HFFc6 (cell line): ENCODE measurements around the gene CDK5RAP3. TPM values are rescaled to one million over a fixed set of nuclear protein-coding genes. Genes with fewer than 3 reads are reported as not detected.

ENCODE experiments used
- DNase-seq: peaks from one replicate; pipeline ENCODE4 v3.0.0-alpha.2; 2018
- H3K27ac Mint-ChIP-seq: 2 replicates; pipeline ENCODE4 v1.8.0; 2020; ENCODE audit warnings: mild to moderate bottlenecking, mixed read lengths
- H3K27me3 Mint-ChIP-seq: 2 replicates; pipeline ENCODE4 v1.8.0; 2021; ENCODE audit warnings: mild to moderate bottlenecking, moderate library complexity, mixed read lengths; ENCODE audit not compliant: insufficient read depth
- H3K36me3 Mint-ChIP-seq: 2 replicates; pipeline ENCODE4 v1.8.0; 2021; ENCODE audit warnings: low read depth, mixed read lengths
- H3K4me1 Mint-ChIP-seq: 2 replicates; pipeline ENCODE4 v1.8.0; 2020; ENCODE audit warnings: low read depth, mixed read lengths
- H3K4me3 Mint-ChIP-seq: 2 replicates; pipeline ENCODE4 v1.8.0; 2020; ENCODE audit warnings: mild to moderate bottlenecking, moderate library complexity, mixed read lengths
- H3K9me3 Mint-ChIP-seq: 2 replicates; pipeline ENCODE4 v1.8.0; 2020; ENCODE audit warnings: mild to moderate bottlenecking, mixed read lengths
- CTCF ChIP-seq: fragments of 200-600 bp; sonication (generic); IDR thresholded peaks from 2 replicates; pipeline ENCODE4 v1.5.0; 2021; ENCODE audit warnings: antibody characterized with exemption, mild to moderate bottlenecking
- total RNA-seq, 6 experiments: library from RNA; stranded (reverse); fragmentation: NEBNext Ultra II Directional; extraction: Animal tissue kit (Norgen Biotek cat#: 25700); gene quantifications; 2 replicates in 1 of 6; 3 replicates in 5 of 6; pipeline ENCODE4 v1.2.3, GENCODE V29; 2021

CDK5RAP3 gene
- total RNA-seq, 6 experiments from 2014 or later = 78.4 to 91.3 (median 81.8) TPM

DNA sequence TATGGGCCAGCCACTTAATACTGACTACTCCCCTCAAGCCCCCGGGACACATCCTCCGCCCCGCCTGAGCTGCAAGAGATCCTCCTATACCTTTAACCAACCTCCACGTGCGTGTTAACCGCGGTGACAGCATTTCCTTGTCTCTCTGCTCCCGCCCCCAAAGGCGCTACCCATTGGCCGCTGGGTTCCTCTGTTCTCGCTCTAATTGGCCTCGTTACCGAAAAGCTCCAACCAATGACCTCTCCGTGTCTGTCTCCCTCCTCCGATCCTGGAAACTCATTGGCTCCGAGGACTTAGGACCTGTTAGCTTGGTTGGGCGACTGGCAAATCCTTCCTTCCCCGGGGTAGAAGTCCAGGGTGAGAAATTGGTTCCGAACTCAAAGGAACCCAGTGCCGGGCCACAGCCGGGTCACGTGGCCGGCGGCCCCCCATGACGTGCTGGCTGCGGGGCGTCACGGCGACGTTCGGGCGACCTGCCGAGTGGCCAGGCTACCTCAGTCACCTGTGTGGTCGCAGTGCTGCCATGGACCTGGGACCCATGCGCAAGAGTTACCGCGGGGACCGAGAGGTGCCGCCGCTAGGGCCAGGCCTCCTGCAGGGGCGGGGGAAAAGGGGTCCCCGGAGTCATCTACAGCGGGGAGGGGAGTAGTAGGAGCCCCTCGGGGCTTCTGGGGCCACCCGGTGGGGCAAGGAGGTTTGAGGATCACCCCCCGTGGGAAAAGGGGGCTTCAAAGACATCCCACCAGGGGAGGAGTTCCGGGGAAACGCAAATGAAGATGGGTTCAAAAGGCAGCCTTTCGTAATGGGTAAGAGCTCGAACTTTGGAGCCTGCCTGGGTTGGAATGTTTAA lies 29.4 kb upstream of the CDK5RAP3 start, which contains the start of gene PNPO:
Gene PNPO (plus strand): TSS at position 326 of the 850 bp plus-strand sequence. CDS start 105 bp downstream, at position 431.
- Mint-ChIP-seq H3K36me3 (peaks cover 4% of the 10 kb centered on the region), H3K9me3 (0 out of 2 replicates have a peak, but pooled peaks cover 3% of the 10 kb centered on the region), H3K27me3 (peaks cover 5% of the 10 kb centered on the region), H3K27ac (peak within 1 kb of the TSS; percentile 93), H3K4me1 (peaks cover 43% of the 10 kb centered on the region), H3K4me3 (peak within 1 kb of the TSS; percentile 91)
- no peak; the same call in 1 of the 2 replicates for TF ChIP-seq CTCF
- peak; percentile 99 for DNase-seq

GRCh38 chr17:47942096-47942510 lies 28.8 kb upstream of the CDK5RAP3 start:
- Mint-ChIP-seq H3K27ac (peak overlapping the region; percentile 93), H3K27me3 (peaks cover 5% of the 10 kb centered on the region; the same call in 1 of the 2 replicates), H3K4me1 (peaks cover 41% of the 10 kb centered on the region), H3K4me3 (peak overlapping the region; percentile 91), H3K9me3 (0 out of 2 replicates have a peak, but pooled peaks cover 3% of the 10 kb centered on the region), H3K36me3 (peaks cover 4% of the 10 kb centered on the region)
- no peak for TF ChIP-seq CTCF
- DNase-seq = no peak

DNA sequence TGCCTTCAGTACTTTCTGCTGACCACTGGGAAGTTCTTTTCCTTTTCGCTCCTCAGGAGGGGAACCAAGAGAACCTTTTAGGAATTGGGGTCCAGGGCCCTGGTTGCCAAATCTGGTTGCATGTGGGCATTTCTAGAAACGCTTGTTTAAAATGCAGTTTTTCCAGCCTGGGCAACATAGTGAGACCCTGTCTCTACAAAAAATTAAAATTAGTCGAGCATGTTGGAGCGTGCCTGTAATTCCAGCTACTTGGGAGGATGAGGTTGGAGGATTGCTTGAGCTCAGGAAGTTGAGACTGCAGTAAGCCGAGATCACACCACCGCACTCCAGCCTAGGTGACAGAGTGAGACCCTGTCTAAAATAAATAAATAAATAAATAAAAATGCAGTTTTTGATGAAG lies 28.3 kb upstream of the CDK5RAP3 start:
- TF ChIP-seq CTCF = no peak
- Mint-ChIP-seq H3K4me1 (peaks cover 42% of the 10 kb centered on the region), H3K36me3 (peaks cover 4% of the 10 kb centered on the region), H3K9me3 (0 out of 2 replicates have a peak, but pooled peaks cover 3% of the 10 kb centered on the region), H3K4me3 (peak overlapping the region; percentile 91), H3K27ac (peak overlapping the region; percentile 93; the same call in 1 of the 2 replicates), H3K27me3 (peaks cover 5% of the 10 kb centered on the region; the same call in 1 of the 2 replicates)
- no peak for DNase-seq

GRCh38 chr17:47945080-47945479 lies 25.8 kb upstream of the CDK5RAP3 start:
- Mint-ChIP-seq H3K9me3 (0 out of 2 replicates have a peak, but pooled peaks cover 3% of the 10 kb centered on the region), H3K4me3 (no peak overlapping the region), H3K27ac (peak overlapping the region; percentile 54; the same call in 1 of the 2 replicates), H3K36me3 (peaks cover 4% of the 10 kb centered on the region), H3K4me1 (peaks cover 60% of the 10 kb centered on the region), H3K27me3 (peaks cover 5% of the 10 kb centered on the region; the same call in 1 of the 2 replicates)
- no peak for TF ChIP-seq CTCF
- DNase-seq = no peak

DNA sequence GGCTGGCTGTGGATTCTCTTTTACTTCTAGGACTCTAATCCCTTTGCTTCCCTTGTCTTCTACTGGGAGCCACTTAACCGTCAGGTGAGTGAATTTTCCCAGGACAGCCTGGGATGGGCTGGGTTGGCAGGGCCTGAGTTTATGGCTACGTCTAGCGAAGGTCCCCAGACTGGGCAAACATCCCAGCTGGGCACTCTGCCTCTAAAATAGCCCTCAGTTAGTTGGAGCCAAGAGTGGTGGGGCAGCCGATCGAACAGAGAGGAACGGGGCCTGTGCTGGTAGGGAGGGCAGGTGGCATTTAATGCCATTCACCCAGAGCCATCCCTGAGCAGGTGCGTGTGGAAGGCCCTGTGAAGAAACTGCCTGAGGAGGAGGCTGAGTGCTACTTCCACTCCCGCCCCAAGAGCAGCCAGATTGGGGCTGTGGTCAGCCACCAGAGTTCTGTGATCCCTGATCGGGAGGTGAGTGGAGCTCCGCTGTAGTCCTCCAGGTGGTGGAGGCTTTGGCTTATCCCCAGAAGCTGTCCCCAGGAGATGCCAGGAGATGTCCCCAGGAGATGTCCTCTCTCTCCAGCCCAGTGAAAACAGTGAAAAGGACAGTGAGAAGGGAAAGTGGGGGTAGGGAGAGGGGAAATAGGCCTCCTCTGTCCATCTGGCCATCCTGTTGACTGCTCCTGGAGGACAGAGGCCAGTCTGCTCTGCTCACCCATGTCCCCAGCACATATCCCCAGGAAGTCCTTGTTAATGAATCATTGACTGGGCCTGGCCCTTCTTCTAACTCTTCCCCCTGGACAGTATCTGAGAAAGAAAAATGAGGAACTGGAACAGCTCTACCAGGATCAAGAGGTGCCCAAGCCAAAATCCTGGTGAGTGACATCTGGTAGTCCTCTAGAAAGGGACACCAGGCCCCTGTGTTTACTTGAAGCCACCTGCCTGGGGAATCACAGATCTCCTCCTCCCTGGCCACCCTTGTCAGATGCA lies 25.1 kb upstream of the CDK5RAP3 start:
- TF ChIP-seq CTCF = no peak
- Mint-ChIP-seq H3K36me3 (peaks cover 4% of the 10 kb centered on the region), H3K27ac (peak overlapping the region; percentile 54), H3K9me3 (0 out of 2 replicates have a peak, but pooled peaks cover 3% of the 10 kb centered on the region), H3K4me3 (no peak overlapping the region), H3K4me1 (peaks cover 58% of the 10 kb centered on the region), H3K27me3 (peaks cover 4% of the 10 kb centered on the region; the same call in 1 of the 2 replicates)
- no peak for DNase-seq
